Gastroesophageal sphincter (tissue), 3 donors: ENCODE results near the gene RAB11FIP5.

Experiments used
- EP300 ChIP-seq: sonication (generic); formaldehyde crosslinking; IDR thresholded peaks from one replicate; pipeline ENCODE4 v1.6.1; 2017; ENCODE audit warnings: antibody characterized with exemption, mild to moderate bottlenecking
- POLR2A ChIP-seq, 2 donors: fragments of 450-650 bp; IDR thresholded peaks; one replicate each; pipeline ENCODE4 v1.6.1; 2017; ENCODE audit warnings: antibody characterized with exemption in 2 of 2, mild to moderate bottlenecking in 2 of 2, moderate library complexity in 1 of 2
- POLR2AphosphoS5 ChIP-seq: sonication (generic); formaldehyde crosslinking; IDR thresholded peaks from one replicate; pipeline ENCODE4 v1.6.1; 2017; ENCODE audit warnings: antibody characterized with exemption
- TF ChIP-seq, protein P1 (sequence below), 4 experiments: fragments of 200-600 bp in 2 of 4; fragments of 450-650 bp in 2 of 4; sonication (generic) in 1 of 4; IDR thresholded peaks; one replicate each; pipeline ENCODE4 v1.5.1; 2017 to 2019; ENCODE audit warnings: antibody characterized with exemption in 4 of 4, mild to moderate bottlenecking in 2 of 4, moderate library complexity in 2 of 4

DNA sequence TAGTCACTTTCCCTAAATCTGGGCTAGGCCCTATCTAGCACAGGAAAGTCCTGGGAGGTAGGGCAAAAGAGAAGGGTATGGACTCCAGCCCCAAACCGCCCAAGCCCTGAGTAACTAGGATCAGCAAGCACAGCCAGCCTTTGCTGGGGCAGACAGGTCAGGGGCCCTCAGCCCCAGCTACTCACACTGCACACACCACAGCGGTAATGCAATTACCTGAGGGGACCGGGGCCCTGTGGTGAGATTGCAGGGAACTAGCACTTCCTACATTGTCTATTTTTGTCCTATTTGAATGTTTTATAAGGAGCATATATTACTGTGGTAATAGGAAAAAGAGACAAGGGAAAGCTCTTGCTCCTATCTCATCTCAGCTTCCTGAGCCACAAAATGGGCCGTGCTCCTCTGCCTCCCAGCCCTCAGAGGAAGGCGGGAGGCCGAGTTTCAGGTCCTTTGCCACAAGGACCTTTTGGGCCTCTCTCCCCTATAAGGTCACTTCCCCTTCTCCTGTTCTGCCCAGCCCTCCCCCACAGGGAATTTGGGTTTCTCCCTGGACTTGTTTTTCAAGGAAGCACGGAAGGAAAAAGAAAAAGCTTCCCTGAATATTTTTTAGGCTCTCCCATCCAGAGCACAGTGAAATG, 20.5 kb downstream of the RAB11FIP5 start:
- TF ChIP-seq POLR2A (IDR thresholded peaks at IDR 0.05) (no peak), POLR2AphosphoS5 (no peak), EP300 (no peak)
- TF ChIP-seq, protein P1, sequence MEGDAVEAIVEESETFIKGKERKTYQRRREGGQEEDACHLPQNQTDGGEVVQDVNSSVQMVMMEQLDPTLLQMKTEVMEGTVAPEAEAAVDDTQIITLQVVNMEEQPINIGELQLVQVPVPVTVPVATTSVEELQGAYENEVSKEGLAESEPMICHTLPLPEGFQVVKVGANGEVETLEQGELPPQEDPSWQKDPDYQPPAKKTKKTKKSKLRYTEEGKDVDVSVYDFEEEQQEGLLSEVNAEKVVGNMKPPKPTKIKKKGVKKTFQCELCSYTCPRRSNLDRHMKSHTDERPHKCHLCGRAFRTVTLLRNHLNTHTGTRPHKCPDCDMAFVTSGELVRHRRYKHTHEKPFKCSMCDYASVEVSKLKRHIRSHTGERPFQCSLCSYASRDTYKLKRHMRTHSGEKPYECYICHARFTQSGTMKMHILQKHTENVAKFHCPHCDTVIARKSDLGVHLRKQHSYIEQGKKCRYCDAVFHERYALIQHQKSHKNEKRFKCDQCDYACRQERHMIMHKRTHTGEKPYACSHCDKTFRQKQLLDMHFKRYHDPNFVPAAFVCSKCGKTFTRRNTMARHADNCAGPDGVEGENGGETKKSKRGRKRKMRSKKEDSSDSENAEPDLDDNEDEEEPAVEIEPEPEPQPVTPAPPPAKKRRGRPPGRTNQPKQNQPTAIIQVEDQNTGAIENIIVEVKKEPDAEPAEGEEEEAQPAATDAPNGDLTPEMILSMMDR (IDR thresholded peaks at IDR 0.05), result no peak
